Measurements from ENCODE around the gene GLRA1.
"Not testable (repeated sequence)": the region's sequence is repeated elsewhere in the genome, so short reads cannot be mapped to it uniquely, and the experiment has no call there.

GLRA1 gene

DNA sequence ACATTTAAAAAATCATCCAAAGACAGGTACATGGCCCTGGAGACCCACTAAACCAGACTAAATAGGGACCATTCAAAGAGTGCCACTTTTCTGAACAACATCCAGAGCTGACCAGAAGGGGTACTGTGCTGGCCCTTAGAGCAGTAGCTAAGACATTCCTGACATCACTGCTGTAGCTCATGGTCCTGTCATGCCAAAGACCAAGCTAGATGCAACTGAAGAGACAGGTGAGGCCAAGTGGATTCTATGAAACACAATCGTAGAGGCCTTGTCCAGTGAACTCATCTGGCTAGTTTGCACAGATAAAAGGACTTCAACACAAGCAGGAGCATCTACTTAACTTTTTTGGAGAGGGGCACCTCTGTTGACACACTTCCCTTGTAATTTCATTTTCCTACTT, 109.6 kb downstream of the GLRA1 start:
- DNase-seq (ENCODE audit: low read depth in 2 of 2), result no peak

DNA sequence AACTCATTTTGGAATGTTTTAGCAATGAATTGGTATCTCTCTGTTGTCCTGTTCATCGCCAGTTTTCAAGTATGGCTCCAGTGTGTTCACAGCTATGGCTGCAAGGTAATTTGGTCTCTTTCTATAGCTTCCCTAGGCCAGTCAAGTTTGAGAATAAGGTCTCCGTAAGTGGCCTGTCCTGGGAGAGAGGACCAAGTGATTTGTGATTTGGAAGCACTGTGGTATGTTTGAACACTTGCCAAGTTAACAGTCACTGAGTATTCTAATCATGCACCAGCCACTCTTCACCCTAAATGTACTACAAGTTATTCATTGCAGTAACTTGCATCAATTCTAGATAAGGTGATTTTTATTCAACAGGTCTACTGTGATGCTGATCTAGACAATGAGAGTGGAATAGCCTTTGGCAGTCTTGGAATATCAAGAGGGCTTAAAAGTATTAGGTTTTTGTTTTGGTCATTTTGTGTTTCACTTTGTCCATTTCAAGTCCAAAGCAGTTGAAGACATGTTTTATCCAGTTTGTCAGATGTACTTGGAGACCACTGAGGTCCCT, 111.8 kb downstream of the GLRA1 start:
- DNase-seq (ENCODE audit: low read depth in 2 of 2), result no peak

DNA sequence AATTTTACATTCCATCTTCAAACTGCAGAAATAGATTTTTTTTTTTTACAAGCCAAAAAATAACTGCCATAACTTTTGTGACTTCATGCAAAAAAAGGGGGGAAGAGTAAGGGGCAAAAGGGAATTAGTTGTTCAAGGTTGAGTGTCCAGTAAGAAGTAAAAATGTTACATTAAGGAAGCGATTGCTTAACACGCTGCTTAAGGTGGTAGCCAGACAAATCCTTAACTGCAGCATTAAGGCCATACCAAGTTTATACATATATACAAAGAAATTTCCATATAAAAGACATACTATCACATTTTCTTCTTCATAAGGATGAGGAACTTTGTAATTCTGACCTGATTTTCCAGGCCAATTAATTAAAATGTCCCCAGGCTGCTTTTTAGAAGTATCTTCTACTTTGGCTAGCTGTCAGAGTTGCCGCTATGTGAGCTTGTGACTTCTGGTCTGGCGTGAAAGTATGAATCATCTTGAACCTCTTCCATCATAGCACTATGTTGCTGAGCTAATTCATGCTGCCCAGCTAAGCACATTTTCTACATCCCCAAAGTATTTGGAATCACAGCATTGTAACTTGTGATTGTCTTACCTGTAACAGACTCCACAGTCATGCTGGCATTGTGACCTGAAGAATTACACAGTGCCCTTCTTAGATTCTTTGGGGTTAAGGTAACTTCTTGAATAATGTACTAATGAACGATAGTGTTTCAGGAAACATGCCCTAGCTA, 112.9 kb downstream of the GLRA1 start:
- no peak for DNase-seq (ENCODE audit: low read depth in 2 of 2)

DNA sequence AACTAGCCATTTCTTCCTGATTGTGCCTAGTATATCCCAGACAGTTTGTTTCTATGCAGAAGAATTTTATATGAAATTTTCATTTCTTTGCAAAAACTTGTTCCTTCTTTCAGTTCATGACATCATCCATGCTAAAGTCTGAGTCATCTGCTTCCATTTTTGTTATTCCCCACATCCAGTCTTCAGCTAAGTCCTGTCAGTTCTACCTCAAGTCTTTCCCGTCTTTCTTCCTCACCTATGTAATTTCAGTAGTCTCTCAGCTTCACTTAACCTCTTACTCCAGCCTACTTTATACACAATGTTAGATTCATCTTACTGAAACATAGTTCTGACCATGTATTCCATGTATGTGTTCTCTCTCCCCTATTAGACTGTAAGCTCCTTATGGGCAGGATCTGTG, 113.8 kb downstream of the GLRA1 start:
- DNase-seq (ENCODE audit: low read depth in 2 of 2), result no peak

DNA sequence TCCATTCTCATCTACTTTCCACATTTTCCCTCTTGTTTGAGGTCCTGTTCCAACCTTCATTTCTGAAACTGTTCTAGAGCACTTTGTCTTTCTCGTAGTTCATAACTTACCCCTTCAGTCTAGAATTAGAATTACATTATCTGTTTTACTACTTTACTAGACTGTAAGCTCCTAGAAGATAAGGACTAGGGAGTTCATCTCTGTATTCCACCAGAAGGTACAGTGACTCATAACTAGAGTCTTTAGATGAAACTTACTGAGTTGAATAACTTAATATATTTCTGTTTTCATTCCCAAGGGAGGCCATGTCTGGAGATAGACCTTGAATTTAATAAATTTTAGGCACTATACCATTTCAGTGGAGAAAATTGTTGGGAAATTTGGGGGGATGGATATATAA, 114.2 kb downstream of the GLRA1 start:
- no peak for DNase-seq (ENCODE audit: low read depth in 2 of 2)

DNA sequence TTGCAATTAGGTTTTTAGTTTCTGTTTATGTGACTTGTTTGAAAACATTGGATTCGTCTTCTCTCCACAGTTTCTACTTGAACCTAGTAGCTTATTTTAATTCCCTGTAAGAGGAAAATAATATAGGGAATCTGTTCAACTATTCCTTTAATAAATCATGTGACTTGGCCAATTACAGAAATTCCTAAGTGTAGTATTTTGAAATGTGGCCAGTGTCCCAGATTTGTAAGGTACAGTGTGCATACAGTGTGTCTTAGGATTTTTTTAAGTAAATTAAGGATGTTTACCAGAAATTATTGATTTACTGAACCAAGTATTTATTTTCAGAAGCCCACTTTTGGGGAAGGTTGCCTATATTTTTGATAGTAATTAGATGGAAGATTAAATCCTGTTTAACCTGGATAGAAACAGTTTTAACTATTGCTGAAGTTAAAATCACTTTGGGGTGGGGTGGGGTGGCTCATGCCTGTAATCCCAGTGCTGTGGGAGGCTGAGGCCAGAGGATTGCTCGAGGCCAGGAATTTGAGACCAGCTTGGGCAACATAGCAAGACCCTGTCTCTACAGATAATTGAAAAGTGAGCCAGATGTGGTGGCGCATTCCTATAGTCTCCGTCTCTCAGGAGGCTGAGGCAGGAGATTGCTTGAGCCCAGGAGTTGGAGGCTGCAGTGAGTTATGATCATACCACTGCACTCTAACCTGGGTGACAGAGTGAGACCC, 116.0 kb downstream of the GLRA1 start:
- no peak for DNase-seq (ENCODE audit: low read depth in 2 of 2)

DNA sequence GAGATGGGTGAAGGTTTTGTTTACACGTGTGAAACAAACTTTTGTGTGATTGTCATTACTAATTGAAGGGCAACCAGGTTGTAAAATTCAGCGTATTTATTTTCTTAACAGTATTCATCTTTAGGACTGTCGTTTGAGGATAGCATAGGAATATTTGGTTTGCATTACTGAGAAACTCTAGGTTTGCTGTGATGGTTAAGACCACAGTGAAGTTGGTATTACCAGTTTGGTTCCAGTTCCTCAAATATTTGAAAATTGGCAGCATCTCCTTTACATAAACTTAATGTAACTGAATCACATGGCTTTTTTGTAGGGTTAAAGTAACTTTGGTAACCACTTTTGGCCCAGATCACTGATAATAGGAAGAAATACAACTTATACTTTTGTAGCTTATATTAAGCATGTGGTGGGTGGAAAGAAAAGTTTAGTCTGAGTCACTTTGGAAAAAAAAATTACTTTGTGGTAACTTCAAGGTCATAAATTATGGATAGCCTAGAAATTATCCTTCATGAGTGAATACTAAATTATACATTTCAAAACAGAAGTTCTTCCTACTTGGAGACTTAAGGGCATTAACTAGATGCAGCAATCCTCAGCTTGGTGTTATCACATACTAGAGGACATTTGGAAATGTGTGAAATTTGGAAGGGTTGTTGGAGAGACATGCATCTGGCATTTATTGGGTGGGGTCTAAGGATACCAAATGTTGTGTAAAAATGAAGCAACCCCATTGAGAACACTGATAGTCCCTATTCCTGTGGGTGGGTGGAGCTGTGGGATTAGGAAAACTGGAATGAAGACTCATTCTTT, 119.0 kb downstream of the GLRA1 start:
- no peak for DNase-seq (ENCODE audit: low read depth in 2 of 2)

DNA sequence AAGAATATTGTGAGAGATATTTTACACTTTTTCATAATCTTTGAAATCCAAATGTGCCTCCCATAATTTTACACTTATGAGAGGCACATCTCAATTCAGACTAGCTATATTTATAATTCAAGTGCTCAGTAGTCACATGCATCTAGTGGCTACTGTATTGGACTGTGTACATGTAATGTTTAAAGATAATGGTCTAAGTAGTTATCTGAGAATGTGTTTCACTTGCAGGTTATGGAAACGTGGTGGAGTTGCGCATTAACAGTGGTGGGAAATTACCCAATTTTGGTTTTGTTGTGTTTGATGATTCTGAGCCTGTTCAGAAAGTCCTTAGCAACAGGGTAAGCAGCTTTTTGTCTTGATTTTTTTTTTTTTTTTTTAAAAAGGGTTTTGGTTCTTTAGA, 124.1 kb downstream of the GLRA1 start:
- no peak for DNase-seq (ENCODE audit: low read depth in 2 of 2)

DNA sequence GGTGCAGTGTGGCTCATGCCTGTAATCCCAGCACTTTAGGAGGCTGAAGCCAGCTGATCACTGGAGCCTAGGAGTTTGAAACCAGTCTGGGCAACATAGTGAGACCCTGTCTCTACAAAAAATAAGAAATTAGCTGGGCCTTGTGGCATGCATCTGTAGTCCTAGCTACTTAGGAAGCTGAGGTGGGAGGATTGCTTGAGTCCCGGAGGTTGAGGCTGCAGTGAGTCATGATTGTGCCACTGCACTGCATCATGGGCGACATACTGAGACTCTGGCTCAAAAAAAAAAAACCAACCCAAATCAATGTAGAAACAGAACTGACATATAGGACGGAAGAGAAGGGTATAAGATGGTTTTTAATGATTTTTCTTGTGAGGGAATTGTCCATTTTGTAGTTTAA, 125.2 kb downstream of the GLRA1 start:
- DNase-seq (ENCODE audit: low read depth in 2 of 2), result peak in 1 of 2 donors; percentile 4

DNA sequence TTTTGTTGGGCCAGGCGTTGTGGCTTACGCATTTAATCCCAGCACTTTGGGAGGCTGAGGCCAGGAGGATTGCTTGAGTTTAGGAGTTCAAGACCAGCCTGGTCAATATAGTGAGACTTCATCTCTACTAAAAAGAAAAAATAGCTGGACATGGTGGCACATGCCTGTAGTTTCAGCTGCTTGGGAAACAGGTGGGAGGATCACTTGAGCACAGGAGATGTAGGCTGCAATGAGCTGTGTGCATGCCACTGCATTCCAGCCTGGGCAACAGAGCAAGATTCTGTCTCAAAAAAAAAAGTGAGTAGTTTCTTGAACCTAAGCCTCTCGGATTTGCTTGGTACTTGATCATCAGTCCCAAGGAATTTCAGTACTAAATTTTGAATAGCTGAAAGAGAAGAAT, 126.0 kb downstream of the GLRA1 start:
- no peak for DNase-seq (ENCODE audit: low read depth in 2 of 2)

DNA sequence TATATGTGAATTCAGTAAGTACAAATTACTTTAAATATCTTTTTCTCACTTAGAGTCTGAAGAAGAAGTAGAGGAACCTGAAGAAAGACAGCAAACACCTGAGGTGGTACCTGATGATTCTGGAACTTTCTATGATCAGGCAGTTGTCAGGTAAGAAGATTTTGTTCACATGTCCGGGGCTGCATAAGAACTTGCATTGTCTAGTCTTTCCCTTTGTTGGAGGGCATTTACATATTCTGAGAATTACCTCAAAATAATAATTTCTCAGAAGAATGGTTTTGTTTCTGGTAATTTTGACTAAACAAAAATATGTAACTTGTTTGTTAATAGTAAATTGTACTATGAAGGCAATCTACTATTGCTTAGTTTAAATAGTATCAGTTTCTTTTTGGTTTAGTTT, 129.2 kb downstream of the GLRA1 start:
- no peak for DNase-seq (ENCODE audit: low read depth in 2 of 2)

DNA sequence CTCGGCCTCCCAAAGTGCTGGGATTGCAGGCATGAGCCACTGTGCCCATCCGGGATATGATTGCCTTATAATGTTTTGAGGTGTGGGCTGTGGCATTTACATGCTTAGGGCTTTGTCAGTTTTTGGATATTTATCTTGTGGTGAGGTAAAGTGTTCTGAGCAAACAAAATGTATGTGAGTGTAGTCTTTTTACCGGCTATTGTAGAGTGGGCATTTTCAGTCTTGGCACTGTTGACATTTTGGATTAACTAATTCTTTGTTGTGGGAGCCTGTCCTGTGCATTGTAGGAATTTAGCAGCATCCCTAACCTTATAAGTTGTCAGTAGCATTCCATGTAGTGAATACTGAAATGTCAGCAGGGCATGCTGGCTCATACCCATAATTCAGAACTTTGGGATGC, 131.3 kb downstream of the GLRA1 start:
- no peak for DNase-seq (ENCODE audit: low read depth in 2 of 2)

DNA sequence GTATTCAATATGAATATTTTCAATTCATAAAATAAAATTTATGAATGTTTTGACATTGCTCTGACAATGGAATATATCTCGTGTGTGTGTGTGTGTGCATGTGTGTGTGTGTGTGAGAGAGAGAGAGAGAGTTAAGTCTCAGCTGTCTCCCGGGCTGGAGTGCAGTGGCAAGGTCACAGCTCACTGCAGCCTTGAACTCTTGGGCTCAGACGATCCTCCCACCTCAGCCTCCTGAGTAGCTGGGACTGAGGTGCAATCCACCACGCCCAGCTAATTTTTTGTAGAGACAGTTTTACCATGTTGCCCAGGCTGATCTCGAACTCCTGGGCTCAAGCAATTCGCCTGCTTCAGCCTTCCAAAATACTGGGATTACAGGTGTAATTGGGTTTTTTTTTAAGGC, 136.8 kb downstream of the GLRA1 start:
- DNase-seq (ENCODE audit: low read depth in 2 of 2), result no peak

DNA sequence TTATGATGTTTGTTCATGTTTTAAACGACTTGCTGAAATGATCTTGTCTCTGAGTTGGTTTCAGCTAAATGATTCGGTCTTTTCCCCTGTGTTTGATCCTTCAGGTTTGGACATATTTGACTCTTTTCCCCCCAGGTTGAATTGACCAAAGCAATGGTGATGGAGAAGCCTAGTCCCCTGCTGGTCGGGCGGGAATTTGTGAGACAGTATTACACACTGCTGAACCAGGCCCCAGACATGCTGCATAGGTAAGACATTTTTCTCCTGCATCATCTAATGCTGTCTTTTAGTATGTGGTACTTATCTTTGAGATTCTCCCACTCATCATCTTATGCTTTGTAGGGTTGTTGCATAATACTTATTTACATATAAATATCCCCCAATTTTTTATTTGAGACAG, 138.2 kb downstream of the GLRA1 start:
- no peak for DNase-seq (ENCODE audit: low read depth in 2 of 2)

DNA sequence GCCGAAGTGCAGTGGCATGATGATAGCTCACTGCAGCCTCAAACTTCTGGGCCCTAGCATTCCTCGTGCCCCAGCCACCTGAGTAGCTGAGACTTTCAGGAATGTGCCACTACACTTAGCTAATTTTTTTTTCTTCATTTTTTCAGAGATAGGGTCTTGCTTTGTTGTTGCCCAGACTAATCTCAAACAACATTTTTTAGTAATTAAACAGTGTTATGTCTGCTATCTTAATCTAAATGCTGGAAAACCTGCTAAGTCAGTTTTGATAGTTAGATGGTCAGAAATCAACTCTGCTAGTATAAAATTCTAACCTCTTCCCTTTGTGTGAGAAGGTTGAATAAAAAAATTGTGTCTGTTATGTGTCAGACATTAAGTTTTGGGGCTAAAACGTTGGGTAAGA, 140.5 kb downstream of the GLRA1 start:
- DNase-seq (ENCODE audit: low read depth in 2 of 2), result no peak

DNA sequence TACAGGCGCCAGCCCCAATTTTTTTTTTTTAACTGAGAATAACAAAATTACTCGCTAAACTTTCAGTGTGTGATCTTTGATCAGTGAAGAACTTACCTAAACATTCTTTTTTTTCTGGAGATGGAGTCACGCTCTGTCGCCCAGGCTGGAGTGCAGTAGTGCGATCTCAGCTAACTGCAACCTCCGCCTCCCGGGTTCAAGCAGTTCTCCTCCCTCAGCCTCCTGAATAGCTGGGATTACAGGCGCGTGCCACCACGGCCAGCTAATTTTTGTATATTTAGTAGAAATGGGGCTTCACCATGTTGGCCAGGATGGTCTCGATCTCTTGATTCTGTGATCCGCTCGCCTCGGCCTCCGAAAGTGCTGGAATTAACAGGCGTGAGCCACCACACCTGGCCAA, 141.0 kb downstream of the GLRA1 start:
- DNase-seq (ENCODE audit: low read depth in 2 of 2), result not testable (repeated sequence)

DNA sequence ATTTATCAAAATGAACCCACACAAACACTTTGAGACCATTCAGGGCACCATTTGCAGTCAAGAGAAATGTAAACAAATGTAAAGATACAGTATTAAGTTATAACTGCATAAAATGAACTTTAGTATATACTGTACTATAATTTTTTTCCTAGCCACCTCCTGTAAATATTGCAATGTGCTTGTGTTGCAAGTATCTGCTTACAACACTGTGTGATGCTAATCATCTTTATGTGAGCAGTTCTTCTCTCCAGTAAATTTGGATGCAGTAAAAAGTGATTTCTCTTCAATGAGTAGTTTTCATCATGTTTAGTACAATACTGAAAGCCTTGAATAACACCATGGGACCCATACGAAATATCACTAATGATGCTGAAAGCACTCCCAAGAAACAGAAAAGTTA, 143.4 kb downstream of the GLRA1 start:
- DNase-seq (ENCODE audit: low read depth in 2 of 2), result no peak

DNA sequence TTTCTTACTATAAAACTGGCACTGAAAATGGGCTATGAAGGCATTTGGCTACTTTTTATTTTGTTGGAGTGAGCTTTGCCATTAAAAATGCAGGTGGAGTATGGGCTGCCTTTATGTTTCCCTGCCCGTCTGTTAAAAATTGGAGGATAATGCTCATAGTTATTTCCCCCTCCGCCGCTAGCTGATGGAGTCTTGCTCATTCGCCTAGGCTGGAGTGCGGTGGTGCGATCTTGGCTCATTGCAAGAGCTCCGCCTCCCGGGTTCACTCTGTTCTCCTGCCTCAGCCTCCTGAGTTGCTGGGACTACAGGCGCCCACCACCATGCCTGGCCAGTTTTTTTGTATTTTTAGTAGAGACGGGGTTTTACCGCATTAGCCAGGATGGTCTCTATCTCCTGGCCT, 144.3 kb downstream of the GLRA1 start:
- DNase-seq (ENCODE audit: low read depth in 2 of 2), result no peak

DNA sequence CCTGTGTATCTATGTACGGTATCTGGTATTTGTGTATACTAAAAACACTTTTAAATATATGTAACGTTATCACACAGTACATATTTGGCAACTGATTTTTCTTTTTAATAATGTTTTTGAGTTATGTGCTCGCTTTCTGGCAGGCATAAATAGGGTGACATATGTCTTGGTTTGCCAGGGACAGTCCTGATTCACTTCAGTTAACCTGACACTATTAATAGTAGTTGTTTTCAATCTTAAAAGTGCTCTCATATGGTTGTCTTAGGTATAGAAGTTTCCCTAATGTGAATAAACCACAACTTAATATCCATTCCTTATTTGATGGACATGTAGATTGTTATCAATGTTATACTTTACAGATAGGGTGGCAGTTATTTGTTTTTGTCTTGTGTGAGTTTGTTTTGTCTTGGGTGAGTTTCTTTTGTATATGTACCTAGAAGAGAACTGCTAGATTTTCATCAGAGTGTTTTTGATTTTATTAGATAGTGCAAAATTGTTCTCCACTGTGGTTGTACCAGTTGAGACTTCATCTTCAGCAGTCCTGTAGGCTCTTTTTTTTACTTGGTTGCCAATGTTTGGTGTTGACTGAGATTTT, 145.0 kb downstream of the GLRA1 start:
- DNase-seq (ENCODE audit: low read depth in 2 of 2), result no peak

DNA sequence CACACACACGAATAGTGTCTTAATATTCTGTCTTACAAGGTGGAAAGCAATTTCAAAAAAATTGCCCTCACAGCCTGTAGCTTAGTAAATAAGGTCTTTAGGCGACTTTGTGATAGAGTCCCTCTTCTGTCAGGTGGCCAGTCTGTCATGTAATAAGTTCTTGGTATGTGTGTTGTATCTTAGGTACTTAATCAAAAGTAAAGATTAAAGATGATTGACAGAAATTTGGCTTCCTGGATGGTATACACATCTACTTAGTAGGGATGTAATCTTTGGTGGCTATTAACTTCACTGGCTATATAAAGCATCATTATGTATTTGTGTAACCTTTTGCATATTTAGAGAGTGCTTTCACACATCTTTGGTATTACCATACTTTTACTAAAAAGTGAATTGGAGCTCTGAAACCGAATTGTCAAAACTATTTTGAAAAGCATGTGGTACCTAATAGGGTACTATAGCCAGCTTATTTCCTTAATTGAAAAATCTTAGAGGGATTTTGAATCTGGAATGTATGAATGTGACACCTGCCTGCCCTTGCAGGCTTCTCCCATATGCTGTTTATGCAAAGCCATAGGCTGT, 149.5 kb downstream of the GLRA1 start:
- no peak for DNase-seq (ENCODE audit: low read depth in 2 of 2)

DNA sequence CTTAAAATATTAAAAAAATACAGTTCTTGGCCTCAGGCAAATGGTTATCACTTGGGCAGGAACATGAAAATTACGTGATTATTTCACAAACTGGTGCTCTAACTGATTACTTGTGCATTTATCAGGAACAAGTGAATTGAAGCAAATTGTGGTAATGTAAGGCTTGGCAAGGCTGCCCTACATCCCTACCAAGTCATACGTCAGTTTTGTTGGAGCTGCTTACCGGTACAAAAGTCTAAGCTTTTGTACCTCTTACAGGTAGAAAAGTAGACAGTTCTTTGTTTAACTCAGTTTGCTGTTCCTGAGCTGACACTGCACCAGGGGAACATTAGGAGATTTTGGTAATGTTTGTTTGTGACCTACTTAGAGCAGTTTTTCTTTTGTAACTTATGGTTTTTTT, 150.7 kb downstream of the GLRA1 start:
- DNase-seq (ENCODE audit: low read depth in 2 of 2), result no peak
